SK-N-SH treated with all-trans-retinoic acid at 6 μM for 48 hours (cell line): ENCODE measurements around the gene ABCC3.

Source experiments
- ATAC-seq: fragments of 200-7000 bp; cut with Tn5 transposase; 3 replicates; pipeline ENCODE4 v1.9.1; 2020; ENCODE audit warnings: mild to moderate bottlenecking, moderate library complexity
- ARNTL ChIP-seq: fragments of 450-650 bp; formaldehyde crosslinking; IDR thresholded peaks from 2 replicates; pipeline ENCODE4 v1.5.0; 2020; ENCODE audit warnings: low read depth, mild to moderate bottlenecking, moderate library complexity, borderline replicate concordance
- BACH2 ChIP-seq: fragments of 250-450 bp; sonication (Bioruptor Pico); IDR thresholded peaks from 2 replicates; pipeline ENCODE4 v1.9.0; 2021; ENCODE audit warnings: mild to moderate bottlenecking, borderline replicate concordance
- CSDC2 ChIP-seq: fragments of 250-450 bp; sonication (Bioruptor Pico); IDR thresholded peaks from 2 replicates; pipeline ENCODE4 v1.5.0; 2020; ENCODE audit warnings: mild to moderate bottlenecking, moderate library complexity
- CSRNP3 ChIP-seq: fragments of 250-450 bp; sonication (Bioruptor Pico); IDR thresholded peaks from 2 replicates; pipeline ENCODE4 v1.5.1; 2021; ENCODE audit warnings: mild to moderate bottlenecking, moderate library complexity
- ESRRG ChIP-seq: fragments of 250-450 bp; sonication (Bioruptor Pico); IDR thresholded peaks from 2 replicates; pipeline ENCODE4 v1.6.1; 2021; ENCODE audit warnings: mild to moderate bottlenecking
- GLIS3 ChIP-seq: fragments of 250-450 bp; sonication (Bioruptor Pico); IDR thresholded peaks from 2 replicates; pipeline ENCODE4 v1.5.0; 2020; ENCODE audit warnings: mild to moderate bottlenecking, moderate library complexity
- ISL1 ChIP-seq: fragments of 250-450 bp; sonication (Bioruptor Pico); IDR thresholded peaks from 2 replicates; pipeline ENCODE4 v2.1.2; 2022; ENCODE audit warnings: mild to moderate bottlenecking, moderate library complexity
- OSR1 ChIP-seq: fragments of 250-450 bp; sonication (Bioruptor Pico); IDR thresholded peaks from 2 replicates; pipeline ENCODE4 v1.8.0; 2022; ENCODE audit warnings: moderate library complexity, mild to moderate bottlenecking, inconsistent platforms
- PATZ1 ChIP-seq: fragments of 250-450 bp; sonication (Bioruptor Pico); IDR thresholded peaks from 2 replicates; pipeline ENCODE4 v1.8.0; 2020; ENCODE audit warnings: mild to moderate bottlenecking, moderate library complexity, borderline replicate concordance
- POU6F1 ChIP-seq: fragments of 250-450 bp; sonication (Bioruptor Pico); IDR thresholded peaks from 2 replicates; pipeline ENCODE4 v1.8.0; 2021; ENCODE audit warnings: low read depth, mild to moderate bottlenecking, moderate library complexity, borderline replicate concordance
- PPARA ChIP-seq: fragments of 250-450 bp; sonication (Bioruptor Pico); IDR thresholded peaks from 2 replicates; pipeline ENCODE4 v1.5.0; 2020; ENCODE audit warnings: mild to moderate bottlenecking, borderline replicate concordance
- RARB ChIP-seq: fragments of 250-450 bp; sonication (Bioruptor Pico); IDR thresholded peaks from 2 replicates; pipeline ENCODE4 v1.8.0; 2021; ENCODE audit warnings: mild to moderate bottlenecking, moderate library complexity
- SNAI2 ChIP-seq: fragments of 250-450 bp; sonication (Bioruptor Pico); IDR thresholded peaks from 2 replicates; pipeline ENCODE4 v1.5.0; 2020; ENCODE audit warnings: mild to moderate bottlenecking, moderate library complexity
- TCF4 ChIP-seq: fragments of 250-450 bp; sonication (Bioruptor Pico); IDR thresholded peaks from 2 replicates; pipeline ENCODE4 v1.8.0; 2021; ENCODE audit warnings: mild to moderate bottlenecking, moderate library complexity, borderline replicate concordance
- TOX ChIP-seq: fragments of 250-450 bp; sonication (Bioruptor Pico); IDR thresholded peaks from 2 replicates; pipeline ENCODE4 v1.8.0; 2021; ENCODE audit warnings: mild to moderate bottlenecking, moderate library complexity, borderline replicate concordance
- TSHZ2 ChIP-seq: fragments of 250-450 bp; sonication (Bioruptor Pico); IDR thresholded peaks from 2 replicates; pipeline ENCODE4 v1.5.0; 2020; ENCODE audit warnings: mild to moderate bottlenecking, moderate library complexity
- ZC3H10 ChIP-seq: fragments of 250-450 bp; sonication (Bioruptor Pico); IDR thresholded peaks from 2 replicates; pipeline ENCODE4 v1.5.1; 2021; ENCODE audit warnings: mild to moderate bottlenecking, moderate library complexity
- ZFP30 ChIP-seq: fragments of 450-650 bp; formaldehyde crosslinking; IDR thresholded peaks from 2 replicates; pipeline ENCODE4 v1.5.0; 2022; ENCODE audit warnings: mild to moderate bottlenecking, moderate library complexity
- ZNF565 ChIP-seq: fragments of 450-650 bp; formaldehyde crosslinking; conservative IDR thresholded peaks from 2 replicates; pipeline ENCODE4 v1.5.0; 2020; ENCODE audit warnings: low read depth, mild to moderate bottlenecking, moderate library complexity
- ZNF70 ChIP-seq: fragments of 450-650 bp; formaldehyde crosslinking; IDR thresholded peaks from 2 replicates; pipeline ENCODE4 v1.5.0; 2020; ENCODE audit warnings: mild to moderate bottlenecking, moderate library complexity
- ZNF8 ChIP-seq: fragments of 450-650 bp; formaldehyde crosslinking; IDR thresholded peaks from 2 replicates; pipeline ENCODE4 v1.5.0; 2020; ENCODE audit warnings: mild to moderate bottlenecking, moderate library complexity

The ABCC3 gene

GRCh38 chr17:50612281-50612680 lies 22.4 kb upstream of the ABCC3 start:
- ATAC-seq: no peak

GRCh38 chr17:50613007-50613992 lies 21.4 kb upstream of the ABCC3 start:
- TF ChIP-seq ISL1 (no peak), ZC3H10 (no peak), ZNF565 (CRISPR knock-in tag) (no peak), TCF4 (CRISPR knock-in tag) (no peak), OSR1 (CRISPR knock-in tag) (no peak), ZFP30 (no peak), BACH2 (CRISPR knock-in tag) (no peak), PATZ1 (CRISPR knock-in tag) (no peak), ARNTL (no peak), ZNF70 (no peak), GLIS3 (CRISPR knock-in tag) (no peak), PPARA (CRISPR knock-in tag) (no peak)
- ATAC-seq: 0 out of 3 replicates have a peak, but pooled peaks have one; percentile 9

More at GRCh38 chr17:50612281-50612680, 22.4 kb upstream of the ABCC3 start:
- no peak for TF ChIP-seq ZC3H10
- TF ChIP-seq ZNF8 (CRISPR knock-in tag): no peak
- TF ChIP-seq POU6F1 (CRISPR knock-in tag): no peak
- TF ChIP-seq, all 23 proteins: peak for 0

GRCh38 chr17:50614471-50615051 lies 20.1 kb upstream of the ABCC3 start:
- TF ChIP-seq ZNF70 (no peak), ARNTL (no peak), ZNF565 (CRISPR knock-in tag) (no peak), PPARA (CRISPR knock-in tag) (no peak), SNAI2 (CRISPR knock-in tag) (no peak)
- peak; percentile 15; the same call in 1 of the 3 replicates for ATAC-seq

- no peak for TF ChIP-seq OSR1 (CRISPR knock-in tag)
- TF ChIP-seq TSHZ2 (CRISPR knock-in tag): no peak
- no peak for TF ChIP-seq ARNTL
- no peak for TF ChIP-seq ZFP30
- no peak for TF ChIP-seq PATZ1 (CRISPR knock-in tag)
- no peak for TF ChIP-seq SNAI2 (CRISPR knock-in tag)
- no peak for TF ChIP-seq ZNF565 (CRISPR knock-in tag)
- TF ChIP-seq PPARA (CRISPR knock-in tag): no peak
- no peak for TF ChIP-seq ZNF8 (CRISPR knock-in tag)
- TF ChIP-seq CSDC2: no peak
- TF ChIP-seq ZNF70: no peak
- TF ChIP-seq CSRNP3 (CRISPR knock-in tag): no peak
- TF ChIP-seq ESRRG (CRISPR knock-in tag): no peak
- TF ChIP-seq ISL1: no peak
- no peak for TF ChIP-seq TOX (CRISPR knock-in tag)
- TF ChIP-seq RARB (CRISPR knock-in tag): no peak
- TF ChIP-seq POU6F1 (CRISPR knock-in tag): no peak
- TF ChIP-seq ZC3H10: no peak
- ATAC-seq: no peak
These were observed 18.9 kb upstream of the ABCC3 start for GRCh38 chr17:50615828-50616227.
